ES-I3 (cell line): Measurements from ENCODE around the gene STK40.

Source experiments
- H3K36me3 ChIP-seq: 2 replicates; pipeline ENCODE4 v1.6.1; 2013; ENCODE audit warnings: mild to moderate bottlenecking, low read length, control low read depth, moderate library complexity; ENCODE audit not compliant: insufficient read depth
- H3K4me1 ChIP-seq: 2 replicates; pipeline ENCODE4 v1.6.1; 2013; ENCODE audit warnings: mild to moderate bottlenecking, control low read depth, low read length; ENCODE audit not compliant: insufficient read depth
- H3K9ac ChIP-seq: 2 replicates; pipeline ENCODE4 v1.6.1; 2013; ENCODE audit warnings: low read depth, mild to moderate bottlenecking, low read length, moderate library complexity
- H3K9me3 ChIP-seq: 2 replicates; pipeline ENCODE4 v1.6.1; 2013; ENCODE audit warnings: mild to moderate bottlenecking, low read length, moderate library complexity; ENCODE audit not compliant: control insufficient read depth, insufficient read depth

STK40 gene

GRCh38 chr1:36369061-36369861 is 16.5 kb downstream of the STK40 start:
- Histone ChIP-seq H3K36me3 (no peaks in the 10 kb centered on the region; the same call in 1 of the 2 replicates), H3K9ac (no peak overlapping the region), H3K4me1 (peaks cover 40% of the 10 kb centered on the region), H3K9me3 (no peaks in the 10 kb centered on the region)

DNA sequence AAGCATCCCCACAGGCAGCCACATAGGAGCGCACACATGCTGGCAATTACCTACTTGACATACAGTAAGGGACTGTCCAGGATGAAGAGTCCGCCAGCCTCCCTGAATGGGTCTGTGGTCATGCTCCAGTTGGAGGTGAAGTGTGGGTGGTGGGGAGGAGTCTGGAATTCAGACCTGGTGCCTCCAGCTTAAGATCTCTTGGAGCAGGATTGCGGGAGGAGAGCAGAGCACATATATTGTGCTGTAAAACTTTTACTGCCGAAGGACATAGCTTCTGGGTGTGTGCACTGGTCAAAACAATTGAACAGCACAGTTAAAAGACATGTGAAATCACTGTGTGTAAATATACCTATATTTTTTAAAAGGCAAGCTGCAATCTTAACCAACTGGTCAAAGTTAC is 17.9 kb downstream of the STK40 start:
- peaks cover 28% of the 10 kb centered on the region for H3K4me1 ChIP-seq
- no peak overlapping the region for H3K9ac ChIP-seq

DNA sequence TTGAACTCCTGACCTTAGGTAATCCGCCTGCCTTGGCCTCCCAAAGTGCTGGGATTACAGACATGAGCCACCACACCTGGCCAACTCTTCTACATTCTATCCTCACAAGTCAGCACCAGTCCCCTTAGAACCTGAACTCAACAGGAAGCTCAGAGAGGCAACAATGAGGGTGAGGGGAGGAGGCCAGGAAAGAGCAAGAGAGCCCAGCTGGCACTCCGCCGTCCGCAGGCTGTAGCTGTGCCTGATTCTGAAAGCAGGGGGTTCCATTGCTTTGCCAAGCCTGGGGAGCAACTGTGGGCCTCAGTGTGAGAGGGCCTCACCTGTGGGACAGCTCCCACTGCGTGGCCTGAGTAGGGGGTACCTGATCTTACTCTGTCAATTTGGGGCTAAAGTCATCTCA is 18.7 kb downstream of the STK40 start:
- Histone ChIP-seq H3K4me1 (peaks cover 21% of the 10 kb centered on the region; the same call in 1 of the 2 replicates), H3K9ac (no peak overlapping the region), H3K36me3 (no peaks in the 10 kb centered on the region; the same call in 1 of the 2 replicates), H3K9me3 (no peaks in the 10 kb centered on the region)

More for the DNA sequence above, 17.9 kb downstream of the STK40 start:
- Histone ChIP-seq H3K36me3 (no peaks in the 10 kb centered on the region; the same call in 1 of the 2 replicates), H3K9me3 (no peaks in the 10 kb centered on the region)

DNA sequence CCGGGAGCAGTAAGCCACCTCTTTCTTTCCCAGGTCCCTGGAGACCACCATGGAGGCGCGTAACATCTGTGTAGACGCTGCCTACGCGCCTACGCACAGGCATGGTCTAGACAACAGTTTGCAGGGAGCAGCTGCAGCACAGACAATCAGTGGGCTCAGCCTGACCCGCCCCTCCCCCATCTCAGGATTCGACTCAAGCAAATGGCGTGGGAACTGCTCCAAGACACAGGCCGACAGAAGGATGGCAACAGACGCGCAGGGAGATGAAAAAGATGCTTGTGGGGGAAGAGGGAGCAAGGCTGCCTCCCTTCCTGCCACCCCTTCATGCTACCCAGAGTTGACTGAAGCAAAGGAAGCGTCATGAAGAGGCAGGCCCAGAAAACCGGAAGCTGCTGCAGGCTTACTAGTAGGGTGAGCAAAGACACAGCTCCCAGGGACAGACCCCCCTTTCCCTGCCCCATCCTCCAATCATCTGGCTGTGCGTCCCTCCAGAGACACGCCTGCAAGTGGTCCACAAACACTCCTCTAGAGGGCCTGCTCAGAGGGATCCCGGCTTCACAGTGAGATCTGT is 19.5 kb downstream of the STK40 start:
- no peak overlapping the region for H3K9ac ChIP-seq
- H3K9me3 ChIP-seq, result no peaks in the 10 kb centered on the region
- H3K36me3 ChIP-seq, result no peaks in the 10 kb centered on the region; the same call in 1 of the 2 replicates
- H3K4me1 ChIP-seq, result peaks cover 18% of the 10 kb centered on the region; the same call in 1 of the 2 replicates

DNA sequence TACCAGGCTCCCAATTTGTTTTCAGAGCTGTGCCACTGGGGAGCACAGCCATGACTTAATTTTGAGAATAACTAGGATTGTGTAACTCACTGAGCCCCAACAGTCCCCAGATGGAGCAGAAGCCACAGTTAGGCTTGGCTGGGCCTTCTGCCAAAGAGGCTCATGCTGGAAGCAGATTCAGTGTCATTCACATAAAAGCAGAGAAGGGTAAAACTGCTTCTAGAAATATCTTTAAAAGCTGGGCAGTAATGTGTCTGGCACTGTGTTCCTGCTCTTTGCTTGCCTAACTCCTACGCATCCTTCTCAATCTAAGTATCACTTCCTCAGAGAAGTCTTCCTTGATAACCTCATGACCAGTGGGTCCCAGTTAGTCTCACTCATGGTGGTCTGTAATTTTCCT is 20.3 kb downstream of the STK40 start:
- Histone ChIP-seq H3K36me3 (no peaks in the 10 kb centered on the region; the same call in 1 of the 2 replicates), H3K4me1 (peaks cover 18% of the 10 kb centered on the region; the same call in 1 of the 2 replicates)

DNA sequence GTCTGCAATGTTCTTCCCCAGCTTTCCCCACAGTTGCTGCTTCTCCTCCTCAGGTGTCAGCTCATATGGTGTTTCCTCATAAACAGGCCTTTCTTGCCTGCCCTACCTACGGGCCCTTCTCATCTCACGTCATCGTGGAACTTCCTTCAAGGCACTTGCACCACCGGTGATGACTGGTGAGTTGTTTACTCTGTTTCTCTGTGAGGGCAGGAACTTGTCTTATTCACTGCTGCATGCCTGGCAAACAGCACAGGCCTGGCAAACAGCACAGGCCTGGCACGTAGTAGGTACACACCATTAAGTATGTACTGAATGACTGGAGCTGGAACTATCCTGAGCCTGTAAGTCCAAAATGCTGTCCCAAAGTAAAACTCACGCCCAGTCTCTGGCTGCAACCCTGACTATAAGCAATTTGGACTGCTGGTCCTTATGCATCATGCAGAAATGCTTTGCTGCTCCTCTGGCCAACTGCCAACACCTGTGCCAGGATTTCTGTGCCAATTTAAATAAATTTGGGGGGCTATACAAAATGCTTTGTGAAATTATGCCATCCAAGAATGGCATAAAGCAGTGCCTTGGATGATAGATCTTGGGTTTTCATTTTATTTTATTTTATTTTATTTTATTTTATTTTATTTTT is 25.7 kb downstream of the STK40 start:
- H3K36me3 ChIP-seq, result peaks cover 5% of the 10 kb centered on the region; the same call in 1 of the 2 replicates
- H3K9me3 ChIP-seq, result no peaks in the 10 kb centered on the region
- H3K4me1 ChIP-seq, result no peaks in the 10 kb centered on the region
- H3K9ac ChIP-seq, result no peak overlapping the region

More for the DNA sequence above, 20.3 kb downstream of the STK40 start:
- H3K9me3 ChIP-seq, result no peaks in the 10 kb centered on the region
- H3K9ac ChIP-seq, result no peak overlapping the region

DNA sequence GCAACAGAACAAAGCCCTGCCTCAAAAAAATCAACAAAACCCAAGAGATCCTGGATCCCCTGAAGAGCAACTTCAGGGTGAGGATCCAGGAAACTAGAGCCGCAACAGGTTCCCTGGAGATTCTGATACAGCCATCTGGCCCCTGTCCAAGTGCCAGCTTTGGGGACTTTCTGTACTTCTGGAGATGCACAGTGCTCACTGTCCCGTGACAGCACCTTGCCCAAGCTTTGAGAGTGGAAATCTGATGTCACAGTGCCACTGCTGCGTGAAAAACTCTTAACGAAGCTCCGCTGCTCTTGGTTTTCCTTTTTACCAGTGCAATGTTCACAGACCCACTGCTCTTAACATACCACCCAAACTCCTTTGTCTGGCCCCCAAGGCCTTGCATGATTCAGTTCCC is 26.3 kb downstream of the STK40 start:
- Histone ChIP-seq H3K9me3 (no peaks in the 10 kb centered on the region), H3K4me1 (no peaks in the 10 kb centered on the region), H3K9ac (no peak overlapping the region), H3K36me3 (peaks cover 5% of the 10 kb centered on the region; the same call in 1 of the 2 replicates)

DNA sequence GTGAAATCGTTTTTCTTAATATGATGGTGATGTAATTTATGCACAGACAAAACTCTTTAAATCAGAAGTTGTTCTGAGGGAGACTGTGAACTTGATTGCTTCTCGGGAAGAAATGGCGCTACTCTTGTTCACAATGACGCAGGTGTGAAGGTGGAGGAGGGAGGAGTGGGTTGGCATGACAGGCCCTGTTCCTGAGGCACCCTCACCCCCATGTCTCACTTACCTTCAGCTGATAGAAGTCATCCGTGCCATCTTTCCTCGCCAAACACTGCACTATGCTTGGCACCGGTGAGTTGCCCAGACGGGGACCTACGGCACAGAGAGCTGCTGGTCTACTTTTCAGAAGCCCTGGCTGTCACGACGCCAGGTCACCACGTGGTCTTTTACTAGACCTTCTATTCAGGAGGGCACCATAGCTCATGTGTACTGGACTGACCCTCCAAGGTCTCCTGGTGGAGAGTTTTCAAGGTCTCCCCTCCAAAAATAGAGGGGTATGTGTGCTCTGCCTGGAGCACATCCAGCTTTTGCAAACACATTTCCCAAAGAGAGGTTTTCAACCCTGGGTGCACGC is 27.1 kb downstream of the STK40 start:
- no peak overlapping the region for H3K9ac ChIP-seq
- H3K9me3 ChIP-seq, result no peaks in the 10 kb centered on the region
- peaks cover 5% of the 10 kb centered on the region; the same call in 1 of the 2 replicates for H3K36me3 ChIP-seq
- H3K4me1 ChIP-seq, result no peaks in the 10 kb centered on the region

GRCh38 chr1:36355811-36356210 is 29.9 kb downstream of the STK40 start:
- H3K9ac ChIP-seq, result no peak overlapping the region
- peaks cover 5% of the 10 kb centered on the region; the same call in 1 of the 2 replicates for H3K36me3 ChIP-seq
- H3K4me1 ChIP-seq, result peaks cover 27% of the 10 kb centered on the region
- no peaks in the 10 kb centered on the region for H3K9me3 ChIP-seq

DNA sequence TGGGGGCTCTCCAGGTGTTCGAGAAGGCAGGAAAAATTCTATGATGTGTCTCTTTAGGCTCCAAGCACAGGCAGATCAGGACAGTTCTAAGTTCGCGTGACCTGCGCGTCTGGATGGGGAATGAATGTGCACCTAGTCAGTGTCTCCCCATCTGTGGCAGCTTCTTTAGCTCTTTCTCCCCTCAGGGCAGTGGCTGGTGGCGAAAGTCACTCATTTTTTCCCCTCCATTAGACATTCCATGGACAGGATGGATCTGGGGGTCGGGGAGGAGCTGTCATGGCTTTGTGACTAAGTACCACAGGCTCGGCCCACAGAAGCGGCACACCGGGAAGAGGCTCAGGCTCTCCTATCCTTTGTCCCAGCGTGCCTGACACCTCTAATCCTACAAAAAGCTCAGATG is 31.2 kb downstream of the STK40 start:
- Histone ChIP-seq H3K9me3 (no peaks in the 10 kb centered on the region), H3K36me3 (peaks cover 5% of the 10 kb centered on the region; the same call in 1 of the 2 replicates), H3K9ac (no peak overlapping the region), H3K4me1 (peaks cover 30% of the 10 kb centered on the region)

- H3K36me3 ChIP-seq, result peaks cover 5% of the 10 kb centered on the region
- no peaks in the 10 kb centered on the region for H3K9me3 ChIP-seq
- H3K9ac ChIP-seq, result no peak overlapping the region
- peaks cover 30% of the 10 kb centered on the region for H3K4me1 ChIP-seq
Measured at GRCh38 chr1:36352910-36353878, 32.5 kb downstream of the STK40 start.

GRCh38 chr1:36352125-36352909 is 33.4 kb downstream of the STK40 start:
- peaks cover 30% of the 10 kb centered on the region for H3K4me1 ChIP-seq
- H3K9me3 ChIP-seq, result no peaks in the 10 kb centered on the region
- H3K36me3 ChIP-seq, result peaks cover 10% of the 10 kb centered on the region
- no peak overlapping the region for H3K9ac ChIP-seq
